Activated naive CD4-positive, alpha-beta T cell treated with anti-CD3 and anti-CD28 coated beads, Interleukin-2, amount 50 U/mL, for 16 hours (primary cell): ENCODE measurements around the gene NPTN.
"Not testable (repeated sequence)": the region's sequence is repeated elsewhere in the genome, so short reads cannot be mapped to it uniquely, and the experiment has no call there.

Source experiments
- DNase-seq: peaks from one replicate; pipeline ENCODE4 v3.0.0-alpha.2; 2020

NPTN gene

GRCh38 chr15:73600413-73601335, 32.5 kb downstream of the NPTN start:
- DNase-seq: no peak

- no peak for DNase-seq
Observed at GRCh38 chr15:73599934-73600333, 33.3 kb downstream of the NPTN start.

GRCh38 chr15:73598530-73599160, 34.5 kb downstream of the NPTN start:
- no peak for DNase-seq

- no peak for DNase-seq
Observed at GRCh38 chr15:73597036-73597638, 36.1 kb downstream of the NPTN start.

- no peak for DNase-seq
Observed at GRCh38 chr15:73596174-73596573, 37.0 kb downstream of the NPTN start.

- no peak for DNase-seq
Observed at GRCh38 chr15:73594109-73594508, 39.1 kb downstream of the NPTN start.

GRCh38 chr15:73593304-73594074, 39.7 kb downstream of the NPTN start:
- no peak for DNase-seq

- DNase-seq: no peak
Observed at GRCh38 chr15:73590263-73590662, 42.9 kb downstream of the NPTN start.

GRCh38 chr15:73589766-73590165, 43.4 kb downstream of the NPTN start:
- DNase-seq: no peak

- no peak for DNase-seq
Observed at GRCh38 chr15:73585871-73586654, 47.1 kb downstream of the NPTN start.

GRCh38 chr15:73584699-73585420, 48.3 kb downstream of the NPTN start:
- no peak for DNase-seq

- DNase-seq: no peak
Observed at GRCh38 chr15:73583544-73583943, 49.6 kb downstream of the NPTN start.

- no peak for DNase-seq
Observed at GRCh38 chr15:73582851-73583379, 50.3 kb downstream of the NPTN start.

GRCh38 chr15:73578026-73578425, 55.2 kb downstream of the NPTN start:
- no peak for DNase-seq

GRCh38 chr15:73577593-73577992, 55.6 kb downstream of the NPTN start:
- not testable (repeated sequence) for DNase-seq

- no peak for DNase-seq
Observed at GRCh38 chr15:73575636-73576247, 57.4 kb downstream of the NPTN start.

- DNase-seq: no peak
Observed at GRCh38 chr15:73573572-73573971, 59.6 kb downstream of the NPTN start.

- DNase-seq: no peak
Observed at GRCh38 chr15:73573037-73573436, 60.2 kb downstream of the NPTN start.

GRCh38 chr15:73572296-73572695, 60.9 kb downstream of the NPTN start:
- DNase-seq: no peak

- DNase-seq: no peak
Observed at GRCh38 chr15:73571346-73571745, 61.8 kb downstream of the NPTN start.
